H1 (cell line): ENCODE results near the gene GPC3. TPM values are rescaled to one million over a fixed set of nuclear protein-coding genes. Genes with fewer than 3 reads are reported as not detected.

ENCODE experiments used
- CTCF ChIA-PET: fragments of 300-600 bp; sonication (Branson Sonifier 250); formaldehyde crosslinking; loops from one replicate; lab custom pipeline; 2021; ENCODE audit not compliant: partially characterized antibody; lab: Charles Lee
- POLR2A ChIA-PET: fragments of 300-600 bp; sonication (Branson Sonifier 250); formaldehyde crosslinking; loops from one replicate; lab custom pipeline; 2021; ENCODE audit warnings: inconsistent platforms; ENCODE audit not compliant: partially characterized antibody; lab: Charles Lee
- DNase-seq, 2 experiments: peaks; one replicate each; pipeline versions ENCODE4 v3.0.0 to v3.0.0-alpha.2; 2010 to 2022; ENCODE audit warnings: low spot score in 2 of 2, low read depth in 1 of 2, mixed read lengths in 1 of 2
- FAIRE-seq: peaks from 2 replicates; lab custom pipeline; 2011; peaks lifted over from hg19 to GRCh38; lab: Jason Lieb, UNC
- H2AFZ ChIP-seq: 2 replicates; pipeline ENCODE4 v1.8.1; 2012; ENCODE audit warnings: low read length, inconsistent platforms
- H2AK5ac ChIP-seq: 2 replicates; pipeline ENCODE4 v1.6.1; 2013; ENCODE audit warnings: low read depth, low read length
- H2BK120ac ChIP-seq: replicated peaks from 2 replicates; pipeline ENCODE3; 2013; ENCODE audit warnings: low read depth, low read length, inconsistent platforms
- H2BK12ac ChIP-seq: 2 replicates; pipeline ENCODE4 v1.6.1; 2013; ENCODE audit warnings: low read depth, low read length
- H2BK15ac ChIP-seq: 2 replicates; pipeline ENCODE4 v1.6.1; 2013; ENCODE audit warnings: low read length
- H2BK20ac ChIP-seq: 2 replicates; pipeline ENCODE4 v1.6.1; 2013; ENCODE audit warnings: low read length
- H2BK5ac ChIP-seq: 2 replicates; pipeline ENCODE4 v1.6.1; 2013; ENCODE audit warnings: low read depth, low read length
- H3K14ac ChIP-seq: 2 replicates; pipeline ENCODE4 v1.6.1; 2013; ENCODE audit warnings: inconsistent platforms; ENCODE audit not compliant: insufficient read length
- H3K18ac ChIP-seq: 2 replicates; pipeline ENCODE4 v1.6.1; 2013; ENCODE audit warnings: low read length; ENCODE audit errors: extremely low read depth
- H3K23ac ChIP-seq: 2 replicates; pipeline ENCODE4 v1.6.1; 2013; ENCODE audit warnings: inconsistent platforms; ENCODE audit not compliant: insufficient read length
- H3K23me2 ChIP-seq: 2 replicates; pipeline ENCODE4 v1.6.1; 2013; ENCODE audit warnings: low read depth, low read length
- H3K27ac ChIP-seq: 2 replicates; pipeline ENCODE4 v1.6.1; 2011; ENCODE audit warnings: low read depth, low read length, inconsistent platforms
- H3K27me3 ChIP-seq, 4 experiments: replicated peaks in 1 of 4; 1 replicate in 1 of 4; 2 replicates in 3 of 4; pipeline versions ENCODE4 v1.6.1 to v1.8.1; 2011 to 2013; ENCODE audit warnings: low read length in 3 of 4, mild to moderate bottlenecking in 3 of 4, inconsistent platforms in 2 of 4, mixed read lengths in 2 of 4, moderate library complexity in 1 of 4; ENCODE audit not compliant: control insufficient read depth in 3 of 4, insufficient read depth in 3 of 4; ENCODE audit errors: extremely low read depth in 1 of 4
- H3K36me3 ChIP-seq, 4 experiments: 2 replicates each; pipeline versions ENCODE4 v1.6.1 to v1.8.1; 2011 to 2013; ENCODE audit warnings: mild to moderate bottlenecking in 4 of 4, low read length in 3 of 4, moderate library complexity in 2 of 4, control low read depth in 1 of 4, inconsistent platforms in 1 of 4; ENCODE audit not compliant: insufficient read depth in 4 of 4, control insufficient read depth in 2 of 4
- H3K4ac ChIP-seq: replicated peaks from 2 replicates; pipeline ENCODE3; 2013; ENCODE audit warnings: low read length, low read depth, mixed read lengths, inconsistent platforms; ENCODE audit not compliant: insufficient read length
- H3K4me1 ChIP-seq, 4 experiments: replicated peaks in 1 of 4; 1 replicate in 1 of 4; 2 replicates in 3 of 4; pipeline versions ENCODE4 v1.6.1 to v1.8.1; 2011 to 2013; ENCODE audit warnings: low read length in 3 of 4, inconsistent platforms in 2 of 4, mixed read lengths in 1 of 4; ENCODE audit not compliant: insufficient read depth in 4 of 4, control insufficient read depth in 3 of 4
- H3K4me2 ChIP-seq, 2 experiments: 2 replicates each; pipeline versions ENCODE4 v1.6.1 to v1.8.1; 2011 to 2013; ENCODE audit warnings: low read depth in 2 of 2, low read length in 2 of 2, control low read depth in 1 of 2, inconsistent platforms in 1 of 2, mild to moderate bottlenecking in 1 of 2; ENCODE audit not compliant: insufficient read depth in 1 of 2
- H3K4me3 ChIP-seq, 4 experiments: fragments of 200-600, 300-600 bp in 1 of 4; sonication (generic), shearing (Covaris generic), sonication (Bioruptor Twin) in 1 of 4; 2 replicates each; pipeline versions ENCODE4 v1.5.1 to v1.8.1; 2011 to 2016; ENCODE audit warnings: low read length in 4 of 4, low read depth in 3 of 4, control low read depth in 2 of 4, inconsistent platforms in 2 of 4, mild to moderate bottlenecking in 2 of 4, mixed read lengths in 1 of 4, moderate library complexity in 1 of 4; ENCODE audit not compliant: insufficient read depth in 2 of 4; ENCODE audit errors: extremely low read depth in 1 of 4
- H3K56ac ChIP-seq: replicated peaks from 2 replicates; pipeline ENCODE3; 2013; ENCODE audit warnings: low read depth, mild to moderate bottlenecking, mixed read lengths, low read length, inconsistent platforms; ENCODE audit not compliant: insufficient read length
- H3K79me1 ChIP-seq: 2 replicates; pipeline ENCODE4 v1.6.1; 2013; ENCODE audit warnings: low read depth, low read length, control low read depth
- H3K79me2 ChIP-seq, 2 experiments: 2 replicates each; pipeline versions ENCODE4 v1.6.1 to v1.8.1; 2012 to 2013; ENCODE audit warnings: low read length in 2 of 2, mild to moderate bottlenecking in 2 of 2, inconsistent platforms in 1 of 2; ENCODE audit not compliant: insufficient read depth in 2 of 2, control insufficient read depth in 1 of 2
- H3K9ac ChIP-seq, 4 experiments: replicated peaks in 1 of 4; 1 replicate in 1 of 4; 2 replicates in 3 of 4; pipeline versions ENCODE4 v1.6.1 to v1.8.1; 2011 to 2013; ENCODE audit warnings: low read depth in 3 of 4, low read length in 3 of 4, control low read depth in 2 of 4, mild to moderate bottlenecking in 2 of 4, moderate library complexity in 2 of 4, inconsistent platforms in 1 of 4; ENCODE audit errors: extremely low read depth in 1 of 4
- H3K9me3 ChIP-seq, 2 experiments: 2 replicates each; pipeline versions ENCODE4 v1.6.1 to v1.8.1; 2012 to 2013; ENCODE audit warnings: mild to moderate bottlenecking in 2 of 2, moderate library complexity in 2 of 2, control low read depth in 1 of 2, inconsistent platforms in 1 of 2, low read depth in 1 of 2, low read length in 1 of 2, mixed read lengths in 1 of 2; ENCODE audit not compliant: insufficient read depth in 2 of 2
- H4K20me1 ChIP-seq, 2 experiments: replicated peaks in 1 of 2; 2 replicates each; pipeline versions ENCODE3 to v1.8.1; 2011 to 2013; ENCODE audit warnings: inconsistent platforms in 2 of 2, low read length in 2 of 2, mild to moderate bottlenecking in 1 of 2; ENCODE audit not compliant: insufficient read depth in 2 of 2, control insufficient read depth in 1 of 2
- H4K5ac ChIP-seq: 2 replicates; pipeline ENCODE4 v1.6.1; 2013; ENCODE audit warnings: low read length, low read depth, mixed read lengths, inconsistent platforms; ENCODE audit not compliant: insufficient read length
- H4K8ac ChIP-seq: 2 replicates; pipeline ENCODE4 v1.8.0; 2013; ENCODE audit warnings: mild to moderate bottlenecking, moderate library complexity, low read length, inconsistent platforms; ENCODE audit not compliant: insufficient read depth; ENCODE audit errors: extremely low read depth
- H4K91ac ChIP-seq: replicated peaks from 2 replicates; pipeline ENCODE3; 2013; ENCODE audit warnings: low read length, mixed read lengths, inconsistent platforms; ENCODE audit not compliant: insufficient read length
- ASH2L ChIP-seq: fragments of 200-600, 300-600 bp; sonication (generic); IDR thresholded peaks from one replicate; pipeline ENCODE4 v1.7.1; 2017; ENCODE audit warnings: low read length
- BRCA1 ChIP-seq: IDR thresholded peaks from 2 replicates; pipeline ENCODE4 v1.6.1; 2012; ENCODE audit warnings: low read depth, low read length, improper control_type of control experiment
- CTBP2 ChIP-seq: IDR thresholded peaks from 2 replicates; pipeline ENCODE4 v1.7.0; 2011; ENCODE audit warnings: borderline replicate concordance, mild to moderate bottlenecking, moderate library complexity, mixed read lengths, low read length; ENCODE audit not compliant: insufficient read depth, insufficient read length
- FOSL1 ChIP-seq: IDR thresholded peaks from 2 replicates; pipeline ENCODE4 v1.6.1; 2011; ENCODE audit warnings: mild to moderate bottlenecking, low read depth, low read length, moderate library complexity; ENCODE audit not compliant: insufficient read depth
- GABPA ChIP-seq: IDR thresholded peaks from 2 replicates; pipeline ENCODE4 v1.6.1; 2011; ENCODE audit warnings: mild to moderate bottlenecking, low read length, moderate library complexity, borderline replicate concordance; ENCODE audit not compliant: insufficient read depth
- JUN ChIP-seq: IDR thresholded peaks from 2 replicates; pipeline ENCODE4 v1.6.1; 2011; ENCODE audit warnings: low read depth, mild to moderate bottlenecking, improper control_type of control experiment, low read length
- MAFK ChIP-seq: IDR thresholded peaks from 2 replicates; pipeline ENCODE4 v1.6.1; 2012; ENCODE audit warnings: low read depth, mild to moderate bottlenecking, improper control_type of control experiment, low read length
- NANOG ChIP-seq: IDR thresholded peaks from 2 replicates; pipeline ENCODE4 v1.6.1; 2011; ENCODE audit warnings: low read length, low read depth, mild to moderate bottlenecking, inconsistent platforms; ENCODE audit not compliant: insufficient read depth, poor library complexity, severe bottlenecking
- RXRA ChIP-seq: IDR thresholded peaks from 2 replicates; pipeline ENCODE4 v1.6.1; 2011; ENCODE audit warnings: low read depth, mild to moderate bottlenecking, low read length, moderate library complexity; ENCODE audit not compliant: insufficient read depth
- SAP30 ChIP-seq: fragments of 300-600 bp; sonication (generic); IDR thresholded peaks from 2 replicates; pipeline ENCODE4 v1.7.1; 2012; ENCODE audit warnings: low read length, moderate library complexity, mild to moderate bottlenecking, inconsistent platforms; ENCODE audit not compliant: insufficient read depth, insufficient replicate concordance
- TEAD4 ChIP-seq: IDR thresholded peaks from 2 replicates; pipeline ENCODE4 v1.6.1; 2012; ENCODE audit warnings: low read depth, low read length, inconsistent platforms, mixed read lengths
- ZNF274 ChIP-seq: IDR thresholded peaks from 2 replicates; pipeline ENCODE4 v1.7.0; 2012; ENCODE audit warnings: low read length, borderline replicate concordance; ENCODE audit errors: extremely low read depth
- WGBS, 2 experiments: shearing (Covaris generic) in 1 of 2; methylation state at CpG; one replicate each; pipeline versions ENCODE4 v1.1.6 to v1.1.7; 2013 to 2015; ENCODE audit warnings: low lambda C conversion rate in 2 of 2, mixed read lengths in 2 of 2, inconsistent platforms in 1 of 2, low coverage in 1 of 2, missing lambda C conversion rate in 1 of 2; ENCODE audit not compliant: insufficient replicate concordance in 2 of 2, insufficient coverage in 1 of 2, insufficient read length in 1 of 2; ENCODE audit errors: extremely low coverage in 1 of 2, missing lambda C conversion rate in 1 of 2; 5-methylcytosine and 5-hydroxymethylcytosine counted together
- polyA plus RNA-seq, 7 experiments: library from polyadenylated mRNA; depleted of rRNA in 3 of 7; stranded (reverse) in 5 of 7; unstranded in 2 of 7; fragments of >200 nt in 5 of 7; fragments of 200-250 nt in 2 of 7; gene quantifications; 1 replicate in 5 of 7; 2 replicates in 1 of 7; 4 replicates in 1 of 7; pipeline versions ENCODE4 v1.2.1 to v1.2.3, GENCODE V29; 2011 to 2013; ENCODE audit warnings: missing spikeins in 2 of 7, mixed read lengths in 2 of 7
- total RNA-seq: library from RNA; stranded (reverse); fragmentation: NEBNext Ultra II Directional; extraction: Animal tissue kit (Norgen Biotek cat#: 25700); gene quantifications from 2 replicates; pipeline ENCODE4 v1.2.1, GENCODE V29; 2021
- TF ChIP-seq, protein P1 (sequence below): IDR thresholded peaks from 2 replicates; pipeline ENCODE4 v1.6.1; 2012; ENCODE audit warnings: low read length, inconsistent platforms

GPC3 gene
- total and polyA plus RNA-seq, 2 of the 8 experiments (the other 6 are each of a cell fraction or from before 2014, with no cell fraction given), result 64.8 to 71.9 TPM

DNA sequence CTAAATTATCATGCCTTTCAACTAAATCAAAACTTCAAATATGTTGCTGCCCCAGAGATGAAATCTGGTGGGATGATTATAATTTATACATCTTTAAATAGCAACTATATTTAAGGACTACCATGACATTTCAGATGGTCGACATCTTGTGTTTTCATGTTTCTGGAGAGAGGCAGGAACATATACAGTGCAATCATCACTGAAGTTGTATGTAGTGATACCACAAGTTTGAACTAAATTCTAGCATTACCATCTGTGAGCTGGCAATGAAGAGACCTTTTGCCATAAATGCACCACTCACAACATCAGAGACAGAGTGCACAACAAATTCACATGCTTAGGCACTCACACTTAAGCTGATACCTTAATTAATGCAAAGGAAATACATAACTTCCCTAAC, 373.7 kb downstream of the GPC3 start:
- H3K18ac ChIP-seq, result no peak overlapping the region
- H2BK20ac ChIP-seq, result no peak overlapping the region
- no peak overlapping the region for H2BK5ac ChIP-seq
- no peak overlapping the region for H2BK120ac ChIP-seq
- H3K4me1 ChIP-seq, result no peaks in the 10 kb centered on the region
- ChIA-PET CTCF (no interaction called here), POLR2A (interaction anchor here (1.0 kb wide), 1 partner anchor 13 kb away, joined by 3 read pairs; no protein-coding TSS in a partner anchor)
- H4K91ac ChIP-seq, result no peak overlapping the region
- no peak overlapping the region for H3K4me3 ChIP-seq
- H2BK15ac ChIP-seq, result no peak overlapping the region
- no peak overlapping the region for H4K5ac ChIP-seq
- no peaks in the 10 kb centered on the region for H4K20me1 ChIP-seq
- no peak overlapping the region for H2AK5ac ChIP-seq
- H3K9me3 ChIP-seq, result no peaks in the 10 kb centered on the region
- H2AFZ ChIP-seq, result no peak overlapping the region
- no peak overlapping the region for H3K56ac ChIP-seq
- H3K4ac ChIP-seq, result no peak overlapping the region
- H3K27ac ChIP-seq, result no peak overlapping the region
- FAIRE-seq, result no peak
- no peaks in the 10 kb centered on the region for H3K79me2 ChIP-seq
- no peak overlapping the region for H4K8ac ChIP-seq
- no peak for TF ChIP-seq FOSL1
- TF ChIP-seq CTBP2, result no peak
- no peak for TF ChIP-seq BRCA1
- no peak for TF ChIP-seq NANOG
- no peak for TF ChIP-seq JUN
- no peak for TF ChIP-seq SAP30
- TF ChIP-seq GABPA, result no peak
- no peak for TF ChIP-seq ZNF274
- TF ChIP-seq MAFK, result no peak
- TF ChIP-seq, protein P1, sequence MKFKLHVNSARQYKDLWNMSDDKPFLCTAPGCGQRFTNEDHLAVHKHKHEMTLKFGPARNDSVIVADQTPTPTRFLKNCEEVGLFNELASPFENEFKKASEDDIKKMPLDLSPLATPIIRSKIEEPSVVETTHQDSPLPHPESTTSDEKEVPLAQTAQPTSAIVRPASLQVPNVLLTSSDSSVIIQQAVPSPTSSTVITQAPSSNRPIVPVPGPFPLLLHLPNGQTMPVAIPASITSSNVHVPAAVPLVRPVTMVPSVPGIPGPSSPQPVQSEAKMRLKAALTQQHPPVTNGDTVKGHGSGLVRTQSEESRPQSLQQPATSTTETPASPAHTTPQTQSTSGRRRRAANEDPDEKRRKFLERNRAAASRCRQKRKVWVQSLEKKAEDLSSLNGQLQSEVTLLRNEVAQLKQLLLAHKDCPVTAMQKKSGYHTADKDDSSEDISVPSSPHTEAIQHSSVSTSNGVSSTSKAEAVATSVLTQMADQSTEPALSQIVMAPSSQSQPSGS, result no peak
- TF ChIP-seq ASH2L, result no peak
- no peak for TF ChIP-seq TEAD4
- TF ChIP-seq RXRA, result no peak
- no peak overlapping the region for H3K4me2 ChIP-seq
- DNase-seq, result no peak
- no peaks in the 10 kb centered on the region for H3K27me3 ChIP-seq
- no peaks in the 10 kb centered on the region for H3K36me3 ChIP-seq
- H3K79me1 ChIP-seq, result no peaks in the 10 kb centered on the region
- no peak overlapping the region for H3K23ac ChIP-seq
- no peak overlapping the region for H2BK12ac ChIP-seq
- no peak overlapping the region for H3K9ac ChIP-seq
- WGBS, 2 experiments, result 89% methylated on average over 1 of the region's 1 CpG; no CpG with 5 or more reads in 1 of the 2 experiments
- H3K14ac ChIP-seq, result no peak overlapping the region
- H3K23me2 ChIP-seq, result no peaks in the 10 kb centered on the region
